ENCODE measurements around the gene SGCA. TPM values are rescaled to one million over a fixed set of nuclear protein-coding genes. Genes with fewer than 3 reads are reported as not detected.

The SGCA gene
- total and polyA plus RNA-seq, 10 of the 15 experiments (the other 5 are each of a cell fraction or from before 2014, with no cell fraction given), result 0.13 to 2.2 (median 0.50) TPM; not detected in 2

DNA sequence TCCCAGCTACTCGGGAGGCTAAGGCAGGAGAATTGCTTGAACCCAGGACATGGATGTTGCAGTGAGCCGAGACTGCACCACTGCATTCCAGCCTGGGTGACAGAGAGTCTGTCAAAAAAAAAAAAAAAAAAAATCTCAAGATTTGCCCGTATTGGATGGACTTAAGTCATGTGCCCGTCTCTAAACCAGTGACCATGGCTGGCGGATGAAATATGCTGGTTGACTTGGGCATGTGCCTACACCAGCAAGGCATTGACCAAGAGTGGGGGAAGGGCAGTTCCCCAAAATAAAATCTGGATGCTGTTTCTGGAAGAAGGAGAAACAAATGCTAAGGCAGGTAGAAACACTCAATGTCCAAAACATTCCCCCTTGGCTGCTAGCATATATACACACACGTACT, 57.1 kb downstream of the SGCA start (continued):
- TF ChIP-seq RELA (IDR thresholded peaks at IDR 0.05; ENCODE audit: borderline replicate concordance, partially characterized antibody), result no peak
- no peak for TF ChIP-seq SREBF2 (IDR thresholded peaks at IDR 0.05; ENCODE audit: low read length)
- no peak for TF ChIP-seq SREBF1 (IDR thresholded peaks at IDR 0.05; ENCODE audit: low read length)
- TF ChIP-seq, protein P1, sequence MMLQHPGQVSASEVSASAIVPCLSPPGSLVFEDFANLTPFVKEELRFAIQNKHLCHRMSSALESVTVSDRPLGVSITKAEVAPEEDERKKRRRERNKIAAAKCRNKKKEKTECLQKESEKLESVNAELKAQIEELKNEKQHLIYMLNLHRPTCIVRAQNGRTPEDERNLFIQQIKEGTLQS (IDR thresholded peaks at IDR 0.05; ENCODE audit: borderline replicate concordance, extremely low read depth, low read depth, low read length), result no peak

Other genes starting within 250 kb of the SGCA start
Only the 7 nearest of the 12 such genes appear.
- not detected in 2 replicates for gene DLX3, start 170.8 kb upstream of the SGCA start, total RNA-seq (2014; rRNA removed)
- gene DLX3, start 170.8 kb upstream of the SGCA start, total RNA-seq (2014; rRNA removed; fragmentation: Illumina TruSeq; extraction: Trizol), result not detected in 2 replicates
- not detected in 2 replicates for gene DLX3, start 170.8 kb upstream of the SGCA start, total RNA-seq (2021)
- gene DLX3, start 170.8 kb upstream of the SGCA start, polyA plus RNA-seq (2011; rRNA removed), result not detected in 2 replicates
- not detected in 2 replicates for gene DLX3, start 170.8 kb upstream of the SGCA start, polyA plus RNA-seq (2014; fragmentation: Illumina TruSeq; extraction: Trizol)
- gene DLX3, start 170.8 kb upstream of the SGCA start, polyA plus RNA-seq (2014; fragmentation: Nextera tagmentation; extraction: Ambion mirVana), result not detected
- gene DLX3, start 170.8 kb upstream of the SGCA start, polyA plus RNA-seq (2014; rRNA removed), result not detected in 2 replicates
- gene DLX3, start 170.8 kb upstream of the SGCA start, polyA plus RNA-seq (2016; fragmentation: Nextera tagmentation; extraction: Ambion mirVana), result not detected
- gene ITGA3, start 109.9 kb upstream of the SGCA start, total RNA-seq (2014; rRNA removed), result 10.3 and 13.4 TPM in 2 replicates
- gene ITGA3, start 109.9 kb upstream of the SGCA start, total RNA-seq (2014; rRNA removed; fragmentation: Illumina TruSeq; extraction: Trizol), result 6.6 and 6.9 TPM in 2 replicates
- gene ITGA3, start 109.9 kb upstream of the SGCA start, total RNA-seq (2021), result 12.5 and 14.3 TPM in 2 replicates
- 4.3 and 6.9 TPM in 2 replicates for gene ITGA3, start 109.9 kb upstream of the SGCA start, polyA plus RNA-seq (2011; rRNA removed)
- 3.8 and 6.6 TPM in 2 replicates for gene ITGA3, start 109.9 kb upstream of the SGCA start, polyA plus RNA-seq (2014; fragmentation: Illumina TruSeq; extraction: Trizol)
- under 1 TPM; 0.29 to 0.86 TPM for gene ITGA3, start 109.9 kb upstream of the SGCA start, polyA plus RNA-seq (2014; fragmentation: Nextera tagmentation; extraction: Ambion mirVana)
- gene ITGA3, start 109.9 kb upstream of the SGCA start, polyA plus RNA-seq (2014; rRNA removed), result 7.1 and 10.5 TPM in 2 replicates
- 1 to 10 TPM; 4.0 to 4.6 TPM for gene ITGA3, start 109.9 kb upstream of the SGCA start, polyA plus RNA-seq (2016; fragmentation: Nextera tagmentation; extraction: Ambion mirVana)
- 9.7 and 12.3 TPM in 2 replicates for gene PDK2, start 70.7 kb upstream of the SGCA start, total RNA-seq (2014; rRNA removed)
- 6.5 and 8.6 TPM in 2 replicates for gene PDK2, start 70.7 kb upstream of the SGCA start, total RNA-seq (2014; rRNA removed; fragmentation: Illumina TruSeq; extraction: Trizol)
- gene PDK2, start 70.7 kb upstream of the SGCA start, total RNA-seq (2021), result 14.2 and 16.1 TPM in 2 replicates
- gene PDK2, start 70.7 kb upstream of the SGCA start, polyA plus RNA-seq (2011; rRNA removed), result 8.8 and 22.6 TPM in 2 replicates
- 9.8 and 12.3 TPM in 2 replicates for gene PDK2, start 70.7 kb upstream of the SGCA start, polyA plus RNA-seq (2014; fragmentation: Illumina TruSeq; extraction: Trizol)
- 1 to 10 TPM in 1 of 2 experiments, under 1 TPM in 1; 0.98 to 1.2 TPM for gene PDK2, start 70.7 kb upstream of the SGCA start, polyA plus RNA-seq (2014; fragmentation: Nextera tagmentation; extraction: Ambion mirVana)
- gene PDK2, start 70.7 kb upstream of the SGCA start, polyA plus RNA-seq (2014; rRNA removed), result 9.6 and 16.0 TPM in 2 replicates
- gene PDK2, start 70.7 kb upstream of the SGCA start, polyA plus RNA-seq (2016; fragmentation: Nextera tagmentation; extraction: Ambion mirVana), result 10 to 100 TPM; 17.5 to 20.2 TPM
- gene SAMD14, start 35.8 kb upstream of the SGCA start, total RNA-seq (2014; rRNA removed), result 0.17 and 0.22 TPM in 2 replicates
- gene SAMD14, start 35.8 kb upstream of the SGCA start, total RNA-seq (2014; rRNA removed; fragmentation: Illumina TruSeq; extraction: Trizol), result 0.22 and 0.74 TPM in 2 replicates
- 1.3 and 1.7 TPM in 2 replicates for gene SAMD14, start 35.8 kb upstream of the SGCA start, total RNA-seq (2021)
- gene SAMD14, start 35.8 kb upstream of the SGCA start, polyA plus RNA-seq (2011; rRNA removed), result 0.32 and 1.3 TPM in 2 replicates
- gene SAMD14, start 35.8 kb upstream of the SGCA start, polyA plus RNA-seq (2014; fragmentation: Illumina TruSeq; extraction: Trizol), result 0.19 and 0.25 TPM in 2 replicates
- not detected for gene SAMD14, start 35.8 kb upstream of the SGCA start, polyA plus RNA-seq (2014; fragmentation: Nextera tagmentation; extraction: Ambion mirVana)
- gene SAMD14, start 35.8 kb upstream of the SGCA start, polyA plus RNA-seq (2014; rRNA removed), result 0.51 and 1.4 TPM in 2 replicates
- gene SAMD14, start 35.8 kb upstream of the SGCA start, polyA plus RNA-seq (2016; fragmentation: Nextera tagmentation; extraction: Ambion mirVana), result under 1 TPM in 1 of 2 experiments, not detected in 1; 0.06 TPM
- 59.9 and 62.9 TPM in 2 replicates for gene PPP1R9B, start 15.3 kb upstream of the SGCA start, total RNA-seq (2014; rRNA removed)
- 35.9 and 39.6 TPM in 2 replicates for gene PPP1R9B, start 15.3 kb upstream of the SGCA start, total RNA-seq (2014; rRNA removed; fragmentation: Illumina TruSeq; extraction: Trizol)
- gene PPP1R9B, start 15.3 kb upstream of the SGCA start, total RNA-seq (2021), result 103 and 107 TPM in 2 replicates
- gene PPP1R9B, start 15.3 kb upstream of the SGCA start, polyA plus RNA-seq (2011; rRNA removed), result 30.2 and 44.4 TPM in 2 replicates
- gene PPP1R9B, start 15.3 kb upstream of the SGCA start, polyA plus RNA-seq (2014; fragmentation: Illumina TruSeq; extraction: Trizol), result 17.9 and 35.4 TPM in 2 replicates
- under 1 TPM; 0.20 to 0.45 TPM for gene PPP1R9B, start 15.3 kb upstream of the SGCA start, polyA plus RNA-seq (2014; fragmentation: Nextera tagmentation; extraction: Ambion mirVana)
- gene PPP1R9B, start 15.3 kb upstream of the SGCA start, polyA plus RNA-seq (2014; rRNA removed), result 52.0 and 58.7 TPM in 2 replicates
- gene PPP1R9B, start 15.3 kb upstream of the SGCA start, polyA plus RNA-seq (2016; fragmentation: Nextera tagmentation; extraction: Ambion mirVana), result 1 to 10 TPM; 1.8 to 2.3 TPM
- gene COL1A1, start 35.6 kb downstream of the SGCA start, total RNA-seq (2014; rRNA removed), result 0.79 and 1.1 TPM in 2 replicates
- 0.55 and 1.2 TPM in 2 replicates for gene COL1A1, start 35.6 kb downstream of the SGCA start, total RNA-seq (2014; rRNA removed; fragmentation: Illumina TruSeq; extraction: Trizol)
- gene COL1A1, start 35.6 kb downstream of the SGCA start, total RNA-seq (2021), result 6.1 and 7.7 TPM in 2 replicates
- gene COL1A1, start 35.6 kb downstream of the SGCA start, polyA plus RNA-seq (2011; rRNA removed), result 1.9 and 2.9 TPM in 2 replicates
- 0.54 and 1.9 TPM in 2 replicates for gene COL1A1, start 35.6 kb downstream of the SGCA start, polyA plus RNA-seq (2014; fragmentation: Illumina TruSeq; extraction: Trizol)
- gene COL1A1, start 35.6 kb downstream of the SGCA start, polyA plus RNA-seq (2014; fragmentation: Nextera tagmentation; extraction: Ambion mirVana), result under 1 TPM; 0.18 to 0.32 TPM
- gene COL1A1, start 35.6 kb downstream of the SGCA start, polyA plus RNA-seq (2014; rRNA removed), result 3.5 and 3.9 TPM in 2 replicates
- gene COL1A1, start 35.6 kb downstream of the SGCA start, polyA plus RNA-seq (2016; fragmentation: Nextera tagmentation; extraction: Ambion mirVana), result 1 to 10 TPM; 2.7 to 4.3 TPM
- 0.05 and 0.73 TPM in 2 replicates for gene TMEM92, start 108.5 kb downstream of the SGCA start, total RNA-seq (2014; rRNA removed)
- gene TMEM92, start 108.5 kb downstream of the SGCA start, total RNA-seq (2014; rRNA removed; fragmentation: Illumina TruSeq; extraction: Trizol), result 0.14 and 0.27 TPM in 2 replicates
- 0.21 and 0.27 TPM in 2 replicates for gene TMEM92, start 108.5 kb downstream of the SGCA start, total RNA-seq (2021)
- gene TMEM92, start 108.5 kb downstream of the SGCA start, polyA plus RNA-seq (2011; rRNA removed), result 0.82 and 1.2 TPM in 2 replicates
- 0.37 and 0.40 TPM in 2 replicates for gene TMEM92, start 108.5 kb downstream of the SGCA start, polyA plus RNA-seq (2014; fragmentation: Illumina TruSeq; extraction: Trizol)
- under 1 TPM; 0.16 to 0.22 TPM for gene TMEM92, start 108.5 kb downstream of the SGCA start, polyA plus RNA-seq (2014; fragmentation: Nextera tagmentation; extraction: Ambion mirVana)
- gene TMEM92, start 108.5 kb downstream of the SGCA start, polyA plus RNA-seq (2014; rRNA removed), result 0.27 and 0.79 TPM in 2 replicates
- under 1 TPM; 0.11 to 0.56 TPM for gene TMEM92, start 108.5 kb downstream of the SGCA start, polyA plus RNA-seq (2016; fragmentation: Nextera tagmentation; extraction: Ambion mirVana)

Data from GM12878 (cell line).